ENCODE data around the gene TRIM69. TPM values are rescaled to one million over a fixed set of nuclear protein-coding genes. Genes with fewer than 3 reads are reported as not detected.

TRIM69 gene
- total RNA-seq, 1 donor from 2014 or later = 35.4 TPM

- no peak overlapping the region for H3K27ac Mint-ChIP-seq
Observed at GRCh38 chr15:44706946-44707636, 29.2 kb upstream of the TRIM69 start.

GRCh38 chr15:44710236-44711095 is 25.9 kb upstream of the TRIM69 start:
- Mint-ChIP-seq H3K9me3 (no peaks in the 10 kb centered on the region), H3K4me3 (peak overlapping the region; percentile 99), H3K27me3 (no peaks in the 10 kb centered on the region), H3K27ac (peak overlapping the region; percentile 100), H3K36me3 (ENCODE audit: low read depth) (peaks cover 61% of the 10 kb centered on the region), H3K4me1 (peaks cover 42% of the 10 kb centered on the region)
- CTCF ChIA-PET = interaction anchor here (0.6 to 16.4 kb wide), 13 partner anchors 9 to 423 kb away, joined by 3 to 239 read pairs (median 7); partner anchors contain the start of genes SPG11 and TRIM69
- DNase-seq = peak; percentile 50
- peak; percentile 29 for ATAC-seq (ENCODE audit: low read depth)
- intact Hi-C loops (cut with micrococcal nuclease) = loop anchor here (1.0 to 5.0 kb wide), 7 partner anchors 18 to 327 kb away; partner anchors contain the start of genes CTDSPL2, EIF3J and SPG11
- POLR2A ChIA-PET = interaction anchor here (0.6 to 24.4 kb wide), 29 partner anchors 12 to 934 kb away, joined by 3 to 2387 read pairs (median 7); partner anchors contain the start of genes EIF3J, ELL3, SPG11 and TRIM69
- TF ChIP-seq, protein P1, sequence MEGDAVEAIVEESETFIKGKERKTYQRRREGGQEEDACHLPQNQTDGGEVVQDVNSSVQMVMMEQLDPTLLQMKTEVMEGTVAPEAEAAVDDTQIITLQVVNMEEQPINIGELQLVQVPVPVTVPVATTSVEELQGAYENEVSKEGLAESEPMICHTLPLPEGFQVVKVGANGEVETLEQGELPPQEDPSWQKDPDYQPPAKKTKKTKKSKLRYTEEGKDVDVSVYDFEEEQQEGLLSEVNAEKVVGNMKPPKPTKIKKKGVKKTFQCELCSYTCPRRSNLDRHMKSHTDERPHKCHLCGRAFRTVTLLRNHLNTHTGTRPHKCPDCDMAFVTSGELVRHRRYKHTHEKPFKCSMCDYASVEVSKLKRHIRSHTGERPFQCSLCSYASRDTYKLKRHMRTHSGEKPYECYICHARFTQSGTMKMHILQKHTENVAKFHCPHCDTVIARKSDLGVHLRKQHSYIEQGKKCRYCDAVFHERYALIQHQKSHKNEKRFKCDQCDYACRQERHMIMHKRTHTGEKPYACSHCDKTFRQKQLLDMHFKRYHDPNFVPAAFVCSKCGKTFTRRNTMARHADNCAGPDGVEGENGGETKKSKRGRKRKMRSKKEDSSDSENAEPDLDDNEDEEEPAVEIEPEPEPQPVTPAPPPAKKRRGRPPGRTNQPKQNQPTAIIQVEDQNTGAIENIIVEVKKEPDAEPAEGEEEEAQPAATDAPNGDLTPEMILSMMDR (IDR thresholded peaks at IDR 0.05) = no peak

More at GRCh38 chr15:44706946-44707636, 29.2 kb upstream of the TRIM69 start:
- no peak for DNase-seq
- peaks cover 34% of the 10 kb centered on the region for H3K36me3 Mint-ChIP-seq (ENCODE audit: low read depth)
- ATAC-seq (ENCODE audit: low read depth) = no peak
- intact Hi-C loops (cut with micrococcal nuclease) = no loop called here
- no peaks in the 10 kb centered on the region for H3K9me3 Mint-ChIP-seq
- H3K4me1 Mint-ChIP-seq = peaks cover 22% of the 10 kb centered on the region
- H3K27me3 Mint-ChIP-seq = no peaks in the 10 kb centered on the region
- H3K4me3 Mint-ChIP-seq = no peak overlapping the region
- TF ChIP-seq, protein P1 (IDR thresholded peaks at IDR 0.05) = no peak
- POLR2A ChIA-PET = interaction anchor here (19.2 to 24.4 kb wide), 2 partner anchors 22 to 43 kb away, joined by 1048 to 2387 read pairs; partner anchors contain the start of genes SPG11 and TRIM69
- CTCF ChIA-PET = interaction anchor here (1.0 to 3.1 kb wide), 2 partner anchors 16 to 30 kb away, joined by 3 to 9 read pairs; partner anchors contain the start of gene TRIM69

GRCh38 chr15:44711096-44711742 is 25.1 kb upstream of the TRIM69 start, which contains the start of the genes B2M and PATL2:
Gene B2M (plus strand): TSS chr15:44711517. CDS start chr15:44711547, 30 bp downstream.
Gene PATL2 (minus strand): TSS chr15:44711323. CDS start chr15:44676490, 34,833 bp downstream.
- CTCF ChIA-PET = interaction anchor here (0.6 to 16.4 kb wide), 13 partner anchors 8 to 424 kb away, joined by 3 to 239 read pairs (median 7); partner anchors contain the start of genes SPG11 and TRIM69
- Mint-ChIP-seq H3K27me3 (no peaks in the 10 kb centered on the region), H3K4me1 (peaks cover 49% of the 10 kb centered on the region), H3K9me3 (no peaks in the 10 kb centered on the region), H3K36me3 (ENCODE audit: low read depth) (peaks cover 66% of the 10 kb centered on the region), H3K4me3 (peak within 1 kb of the TSS; percentile 99), H3K27ac (peak within 1 kb of the TSS; percentile 100)
- POLR2A ChIA-PET = interaction anchor here (0.6 to 24.4 kb wide), 34 partner anchors 13 to 935 kb away, joined by 3 to 2387 read pairs (median 5); partner anchors contain the start of genes EIF3J, ELL3, GOLM2 and SPG11
- intact Hi-C loops (cut with micrococcal nuclease) = loop anchor here (1.0 to 5.0 kb wide), 5 partner anchors 17 to 326 kb away; partner anchors contain the start of genes CTDSPL2 and EIF3J
- DNase-seq = peak; percentile 92
- TF ChIP-seq, protein P1 (IDR thresholded peaks at IDR 0.05) = no peak
- ATAC-seq (ENCODE audit: low read depth) = peak; percentile 74

- ChIA-PET POLR2A (interaction anchor here (0.6 to 24.4 kb wide), 30 partner anchors 13 to 936 kb away, joined by 3 to 2387 read pairs (median 7); partner anchors contain the start of genes EIF3J, ELL3, GOLM2 and SPG11), CTCF (interaction anchor here (1.3 to 16.4 kb wide), 10 partner anchors 8 to 47 kb away, joined by 3 to 239 read pairs (median 8); partner anchors contain the start of genes SPG11 and TRIM69)
- no peaks in the 10 kb centered on the region for H3K27me3 Mint-ChIP-seq
- TF ChIP-seq, protein P1 (IDR thresholded peaks at IDR 0.05) = no peak
- ATAC-seq (ENCODE audit: low read depth) = peak; percentile 26
- peaks cover 56% of the 10 kb centered on the region for H3K4me1 Mint-ChIP-seq
- peaks cover 71% of the 10 kb centered on the region for H3K36me3 Mint-ChIP-seq (ENCODE audit: low read depth)
- H3K4me3 Mint-ChIP-seq = peak overlapping the region; percentile 99
- no peaks in the 10 kb centered on the region for H3K9me3 Mint-ChIP-seq
- intact Hi-C loops (cut with micrococcal nuclease) = loop anchor here (1.0 to 5.0 kb wide), 5 partner anchors 16 to 325 kb away; partner anchors contain the start of genes CTDSPL2 and EIF3J
- peak overlapping the region; percentile 100 for H3K27ac Mint-ChIP-seq
- DNase-seq = no peak
Observed at GRCh38 chr15:44711743-44712345, 24.5 kb upstream of the TRIM69 start.

Data from activated B cell treated with CpG ODN at 0.5 μM for 24 hours (primary cell).